MCF 10A (cell line): ENCODE measurements around the gene DSC1. TPM values are rescaled to one million over a fixed set of nuclear protein-coding genes. Genes with fewer than 3 reads are reported as not detected.
A peak's percentile ranks its signal among the peaks of the same experiment; 100 is the strongest.

Source experiments
- BruUV-seq: library from RNA; stranded (reverse); fragments of 400-500 nt; replicated peaks from 2 replicates; lab custom pipeline; 2021; lab: Mats Ljungman, UMichigan
- CTCF ChIA-PET: fragments of 300-600 bp; sonication (Branson Sonifier 250); formaldehyde crosslinking; extraction: SDS; loops from one replicate; lab custom pipeline; 2021; ENCODE audit warnings: antibody characterized with exemption, inconsistent platforms; lab: Yijun Ruan, JAX
- POLR2A ChIA-PET: fragments of 300-600, 350-650 bp; sonication (Branson Sonifier 250); formaldehyde crosslinking; extraction: SDS; loops from one replicate; lab custom pipeline; 2020; ENCODE audit warnings: antibody characterized with exemption, inconsistent platforms; lab: Yijun Ruan, JAX
- DNase-seq: peaks from one replicate; pipeline ENCODE4 v3.0.0-alpha.2; 2018; ENCODE audit not compliant: unreplicated experiment
- H3K27ac Mint-ChIP-seq: one replicate; pipeline ENCODE4 v1.8.0; 2022; ENCODE audit warnings: mild to moderate bottlenecking, low read depth, mixed read lengths; ENCODE audit not compliant: unreplicated experiment
- H3K27me3 Mint-ChIP-seq: one replicate; pipeline ENCODE4 v1.8.0; 2022; ENCODE audit warnings: mixed read lengths; ENCODE audit not compliant: insufficient read depth, unreplicated experiment
- H3K36me3 Mint-ChIP-seq: one replicate; pipeline ENCODE4 v1.8.0; 2022; ENCODE audit warnings: mild to moderate bottlenecking, moderate library complexity, mixed read lengths; ENCODE audit not compliant: insufficient read depth, unreplicated experiment
- H3K4me1 Mint-ChIP-seq: one replicate; pipeline ENCODE4 v1.8.0; 2022; ENCODE audit warnings: mixed read lengths; ENCODE audit not compliant: insufficient read depth, unreplicated experiment
- H3K4me3 Mint-ChIP-seq: one replicate; pipeline ENCODE4 v1.8.0; 2022; ENCODE audit warnings: mild to moderate bottlenecking, moderate library complexity, mixed read lengths; ENCODE audit not compliant: unreplicated experiment
- H3K9me3 Mint-ChIP-seq: one replicate; pipeline ENCODE4 v1.8.0; 2022; ENCODE audit warnings: mixed read lengths; ENCODE audit not compliant: unreplicated experiment
- intact Hi-C: fragments of 100-400 bp; cut with micrococcal nuclease; formaldehyde crosslinking; loops from 2 replicates; pipeline ENCODE4 v1.14.1; 2022
- total RNA-seq: library from RNA; stranded (reverse); gene quantifications from 2 replicates; pipeline ENCODE4 v1.2.3, GENCODE V29; 2022
- TF ChIP-seq, protein P1 (sequence below): fragments of 200-600 bp; IDR thresholded peaks from one replicate; pipeline ENCODE4 v1.8.0; 2022; ENCODE audit warnings: antibody characterized with exemption, mild to moderate bottlenecking; ENCODE audit not compliant: unreplicated experiment

DSC1 gene
- total RNA-seq, 1 experiment from 2014 or later: not detected

DNA sequence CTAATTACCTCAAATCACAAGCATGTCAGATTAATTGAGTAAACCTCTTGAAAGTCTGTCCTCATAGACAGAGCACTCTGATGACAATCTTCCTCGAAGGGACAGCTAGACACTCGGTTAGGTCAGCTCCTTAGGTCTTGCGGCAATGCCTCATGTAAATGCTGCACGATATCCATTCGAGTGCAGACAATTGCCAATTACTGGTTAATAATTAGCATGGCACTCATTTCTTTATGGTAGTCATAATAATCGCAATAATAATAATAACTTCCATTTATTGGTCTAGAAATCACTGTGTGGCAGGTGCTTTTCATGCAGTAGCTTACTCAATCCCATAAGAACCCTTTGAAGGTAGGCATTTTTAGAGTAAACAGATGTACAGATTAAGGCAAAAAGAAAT lies 44.7 kb upstream of the DSC1 start:
- ChIA-PET POLR2A (interaction anchor here (0.6 to 5.2 kb wide), 29 partner anchors 9 to 247 kb away, joined by 3 to 37 read pairs (median 7); partner anchors contain the start of genes DSC3 and DSG3), CTCF (interaction anchor here (1.0 to 1.6 kb wide), 6 partner anchors 12 to 67 kb away, joined by 3 to 5 read pairs (median 3); no protein-coding TSS in a partner anchor)
- peaks cover 32% of the 10 kb centered on the region for H3K4me1 Mint-ChIP-seq
- intact Hi-C loops: no loop called here
- no TSS peak for BruUV-seq
- H3K27me3 Mint-ChIP-seq: no peaks in the 10 kb centered on the region
- no peak for DNase-seq
- TF ChIP-seq, protein P1, sequence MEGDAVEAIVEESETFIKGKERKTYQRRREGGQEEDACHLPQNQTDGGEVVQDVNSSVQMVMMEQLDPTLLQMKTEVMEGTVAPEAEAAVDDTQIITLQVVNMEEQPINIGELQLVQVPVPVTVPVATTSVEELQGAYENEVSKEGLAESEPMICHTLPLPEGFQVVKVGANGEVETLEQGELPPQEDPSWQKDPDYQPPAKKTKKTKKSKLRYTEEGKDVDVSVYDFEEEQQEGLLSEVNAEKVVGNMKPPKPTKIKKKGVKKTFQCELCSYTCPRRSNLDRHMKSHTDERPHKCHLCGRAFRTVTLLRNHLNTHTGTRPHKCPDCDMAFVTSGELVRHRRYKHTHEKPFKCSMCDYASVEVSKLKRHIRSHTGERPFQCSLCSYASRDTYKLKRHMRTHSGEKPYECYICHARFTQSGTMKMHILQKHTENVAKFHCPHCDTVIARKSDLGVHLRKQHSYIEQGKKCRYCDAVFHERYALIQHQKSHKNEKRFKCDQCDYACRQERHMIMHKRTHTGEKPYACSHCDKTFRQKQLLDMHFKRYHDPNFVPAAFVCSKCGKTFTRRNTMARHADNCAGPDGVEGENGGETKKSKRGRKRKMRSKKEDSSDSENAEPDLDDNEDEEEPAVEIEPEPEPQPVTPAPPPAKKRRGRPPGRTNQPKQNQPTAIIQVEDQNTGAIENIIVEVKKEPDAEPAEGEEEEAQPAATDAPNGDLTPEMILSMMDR: no peak
- H3K9me3 Mint-ChIP-seq: no peaks in the 10 kb centered on the region
- H3K4me3 Mint-ChIP-seq: peak overlapping the region; percentile 69
- H3K36me3 Mint-ChIP-seq: no peaks in the 10 kb centered on the region
- H3K27ac Mint-ChIP-seq: peak overlapping the region; percentile 77

DNA sequence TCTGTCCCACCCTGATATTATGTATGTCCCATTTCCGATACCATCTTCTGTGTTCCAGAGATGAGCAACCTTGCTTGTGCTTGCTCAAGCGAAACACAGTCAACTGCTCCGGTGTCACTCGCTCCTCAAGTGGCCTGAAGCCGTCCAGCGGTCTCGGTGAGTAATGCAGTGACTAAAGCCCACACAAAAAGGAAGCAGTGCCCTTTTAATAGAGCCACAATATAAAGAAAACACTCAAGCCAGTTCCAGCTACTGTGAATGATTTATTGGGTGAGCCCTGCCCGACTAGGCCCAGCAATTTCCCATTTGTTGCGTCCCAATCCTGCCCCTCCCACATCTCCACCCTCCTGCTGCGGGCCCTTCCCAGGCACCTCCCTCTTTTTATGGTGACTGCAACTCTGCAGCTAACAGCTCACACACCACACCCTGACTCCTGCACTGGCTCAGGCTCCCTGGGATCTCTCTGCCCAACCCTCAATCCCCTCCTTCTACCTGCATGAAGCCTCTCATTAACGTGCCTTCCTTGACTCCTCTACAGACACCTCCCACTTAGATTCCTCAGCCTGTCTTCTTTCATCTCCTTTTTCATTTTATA lies 44.2 kb upstream of the DSC1 start:
- intact Hi-C loops: no loop called here
- CTCF ChIA-PET: interaction anchor here (0.8 to 1.6 kb wide), 9 partner anchors 12 to 293 kb away, joined by 3 to 5 read pairs (median 3); no protein-coding TSS in a partner anchor

DNA sequence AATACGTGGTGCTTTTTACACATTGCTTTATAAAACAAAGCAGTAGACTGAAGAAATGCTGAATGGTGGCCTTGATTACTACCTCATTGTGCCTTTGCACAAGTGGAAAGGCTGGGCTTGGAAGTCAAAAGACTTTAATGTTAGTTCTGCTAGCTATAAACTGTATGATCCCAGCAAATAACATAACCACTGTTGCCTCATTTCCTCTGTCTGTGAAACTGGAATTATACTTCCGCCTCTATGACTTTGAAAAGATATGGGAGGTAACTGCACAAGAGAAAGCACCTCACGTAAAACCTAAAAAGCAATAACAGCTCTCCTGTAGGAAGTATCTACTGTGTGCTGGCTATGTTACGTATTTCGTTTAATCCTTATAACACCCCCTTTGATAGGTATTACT lies 43.4 kb upstream of the DSC1 start:
- Mint-ChIP-seq H3K9me3 (no peaks in the 10 kb centered on the region), H3K4me3 (peak overlapping the region; percentile 69), H3K27ac (peak overlapping the region; percentile 77), H3K36me3 (no peaks in the 10 kb centered on the region), H3K4me1 (peaks cover 32% of the 10 kb centered on the region), H3K27me3 (no peaks in the 10 kb centered on the region)
- ChIA-PET CTCF (interaction anchor here (0.8 to 1.6 kb wide), 6 partner anchors 11 to 294 kb away, joined by 3 to 5 read pairs (median 4); no protein-coding TSS in a partner anchor), POLR2A (interaction anchor here (0.6 to 5.2 kb wide), 24 partner anchors 7 to 293 kb away, joined by 3 to 37 read pairs (median 8); partner anchors contain the start of genes DSC3 and DSG3)
- intact Hi-C loops: no loop called here
- TF ChIP-seq, protein P1: no peak
- no TSS peak for BruUV-seq
- DNase-seq: no peak

More for the DNA sequence above, 44.2 kb upstream of the DSC1 start:
- no TSS peak for BruUV-seq
- Mint-ChIP-seq H3K9me3 (no peaks in the 10 kb centered on the region), H3K27me3 (no peaks in the 10 kb centered on the region), H3K4me3 (peak overlapping the region; percentile 69), H3K4me1 (peaks cover 32% of the 10 kb centered on the region), H3K36me3 (no peaks in the 10 kb centered on the region), H3K27ac (peak overlapping the region; percentile 77)
- DNase-seq: peak; percentile 94
- POLR2A ChIA-PET: interaction anchor here (0.6 to 5.2 kb wide), 34 partner anchors 8 to 292 kb away, joined by 3 to 37 read pairs (median 6); partner anchors contain the start of genes DSC3 and DSG3
- TF ChIP-seq, protein P1: peak; percentile 7

DNA sequence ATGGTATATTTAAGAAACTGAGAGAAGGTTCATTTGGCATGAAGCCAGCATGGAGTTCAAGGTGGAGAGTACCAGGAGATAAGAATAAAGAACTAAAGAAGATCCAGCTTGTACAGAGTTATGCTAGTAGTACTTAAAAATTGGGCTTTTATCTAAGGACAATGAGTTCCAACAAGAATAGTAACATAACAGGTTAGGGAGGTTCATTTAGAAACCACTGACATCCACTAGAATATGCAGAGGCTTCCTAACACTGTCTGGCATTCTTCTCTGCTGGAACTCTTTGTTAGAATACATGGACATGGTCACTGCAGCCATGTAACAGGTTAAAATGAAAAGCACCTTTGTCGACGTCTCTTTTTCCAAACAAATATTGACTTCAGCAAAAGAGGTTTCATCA lies 42.6 kb upstream of the DSC1 start:
- ChIA-PET POLR2A (interaction anchor here (0.7 to 5.2 kb wide), 5 partner anchors 7 to 166 kb away, joined by 3 to 37 read pairs (median 13); no protein-coding TSS in a partner anchor), CTCF (interaction anchor here (1.3 kb wide), 1 partner anchor 102 kb away, joined by 4 read pairs; no protein-coding TSS in a partner anchor)
- no peak for DNase-seq
- no TSS peak for BruUV-seq
- no peaks in the 10 kb centered on the region for H3K27me3 Mint-ChIP-seq
- no peak overlapping the region for H3K4me3 Mint-ChIP-seq
- TF ChIP-seq, protein P1: no peak
- no peaks in the 10 kb centered on the region for H3K9me3 Mint-ChIP-seq
- H3K36me3 Mint-ChIP-seq: no peaks in the 10 kb centered on the region
- intact Hi-C loops: no loop called here
- H3K4me1 Mint-ChIP-seq: peaks cover 32% of the 10 kb centered on the region
- no peak overlapping the region for H3K27ac Mint-ChIP-seq
